ENCODE results near the gene MRPS14. TPM values are rescaled to one million over a fixed set of nuclear protein-coding genes. Genes with fewer than 3 reads are reported as not detected.

The MRPS14 gene
- total RNA-seq, 1 donor from 2014 or later, result 35.5 TPM

GRCh38 chr1:174984952-174985351 lies 38.3 kb downstream of the MRPS14 start:
- no peak for DNase-seq (ENCODE audit: low spot score)

GRCh38 chr1:174982971-174983689 lies 40.1 kb downstream of the MRPS14 start:
- DNase-seq (ENCODE audit: low spot score), result peak; percentile 30

GRCh38 chr1:174976436-174977108 lies 46.7 kb downstream of the MRPS14 start:
- DNase-seq (ENCODE audit: low spot score), result no peak

GRCh38 chr1:174975764-174976163 lies 47.5 kb downstream of the MRPS14 start:
- no peak for DNase-seq (ENCODE audit: low spot score)

- peak; percentile 27 for DNase-seq (ENCODE audit: low spot score)
Measured at GRCh38 chr1:174974711-174975119, 48.5 kb downstream of the MRPS14 start.

- DNase-seq (ENCODE audit: low spot score), result no peak
Measured at GRCh38 chr1:174971902-174972301, 51.3 kb downstream of the MRPS14 start.

GRCh38 chr1:174971466-174971865 lies 51.8 kb downstream of the MRPS14 start:
- no peak for DNase-seq (ENCODE audit: low spot score)

GRCh38 chr1:174969977-174970376 lies 53.2 kb downstream of the MRPS14 start:
- DNase-seq (ENCODE audit: low spot score), result no peak

GRCh38 chr1:174968750-174969244 lies 54.4 kb downstream of the MRPS14 start:
- DNase-seq (ENCODE audit: low spot score), result no peak

- no peak for DNase-seq (ENCODE audit: low spot score)
Measured at GRCh38 chr1:174967845-174968705, 55.1 kb downstream of the MRPS14 start.

- no peak for DNase-seq (ENCODE audit: low spot score)
Measured at GRCh38 chr1:174966008-174966572, 57.1 kb downstream of the MRPS14 start.

- peak; percentile 24 for DNase-seq (ENCODE audit: low spot score)
Measured at GRCh38 chr1:174965362-174966007, 57.7 kb downstream of the MRPS14 start.

- no peak for DNase-seq (ENCODE audit: low spot score)
Measured at GRCh38 chr1:174964972-174965361, 58.3 kb downstream of the MRPS14 start.

- no peak for DNase-seq (ENCODE audit: low spot score)
Measured at GRCh38 chr1:174964261-174964971, 58.8 kb downstream of the MRPS14 start.

GRCh38 chr1:174963529-174964125 lies 59.6 kb downstream of the MRPS14 start:
- DNase-seq (ENCODE audit: low spot score), result no peak

Other genes starting within 250 kb of the MRPS14 start
- gene CACYBP, start 23.5 kb downstream of the MRPS14 start, total RNA-seq, result 78.1 TPM
- 3.6 TPM for gene TNN, start 44.4 kb upstream of the MRPS14 start, total RNA-seq
- 16.1 TPM for gene KIAA0040, start 169.4 kb upstream of the MRPS14 start, total RNA-seq